ENCODE measurements around the gene IGFLR1.

GRCh38 chr19:35734889-35735288 lies 7.4 kb downstream of the IGFLR1 start:
- no peak for TF ChIP-seq CTCF (IDR thresholded peaks at IDR 0.05 in 4 of 5, conservative IDR thresholded peaks at IDR 0.05 in 1 of 5)
- TF ChIP-seq POLR2A (IDR thresholded peaks at IDR 0.05): no peak
